Measurements from ENCODE around the gene PPP6R1. TPM values are rescaled to one million over a fixed set of nuclear protein-coding genes. Genes with fewer than 3 reads are reported as not detected.

Gene PPP6R1
- total RNA-seq, 1 donor from 2014 or later = 73.0 TPM

GRCh38 chr19:55241143-55241934 is 17.5 kb downstream of the PPP6R1 start:
- no peak overlapping the region for H3K27ac Mint-ChIP-seq

GRCh38 chr19:55240713-55241020 is 18.1 kb downstream of the PPP6R1 start:
- no peak for TF ChIP-seq CTCF (IDR thresholded peaks at IDR 0.05; ENCODE audit: unreplicated experiment)
- Mint-ChIP-seq H3K4me3 (no peak overlapping the region), H3K36me3 (peaks cover 34% of the 10 kb centered on the region), H3K27me3 (ENCODE audit: low read depth) (no peaks in the 10 kb centered on the region), H3K9me3 (no peaks in the 10 kb centered on the region), H3K27ac (no peak overlapping the region), H3K4me1 (no peaks in the 10 kb centered on the region)
- DNase-seq (ENCODE audit: low spot score in 2 of 2, unreplicated experiment in 2 of 2) = no peak

More at GRCh38 chr19:55241143-55241934, 17.5 kb downstream of the PPP6R1 start:
- H3K4me3 Mint-ChIP-seq = no peak overlapping the region
- H3K27me3 Mint-ChIP-seq (ENCODE audit: low read depth) = no peaks in the 10 kb centered on the region
- H3K36me3 Mint-ChIP-seq = peaks cover 30% of the 10 kb centered on the region
- H3K4me1 Mint-ChIP-seq = no peaks in the 10 kb centered on the region
- no peaks in the 10 kb centered on the region for H3K9me3 Mint-ChIP-seq
- no peak for TF ChIP-seq CTCF (IDR thresholded peaks at IDR 0.05; ENCODE audit: unreplicated experiment)
- DNase-seq (ENCODE audit: low spot score in 2 of 2, unreplicated experiment in 2 of 2) = no peak

GRCh38 chr19:55239004-55239403 is 19.8 kb downstream of the PPP6R1 start:
- no peak for DNase-seq (ENCODE audit: low spot score in 2 of 2, unreplicated experiment in 2 of 2)
- no peaks in the 10 kb centered on the region for H3K27me3 Mint-ChIP-seq (ENCODE audit: low read depth)
- no peak for TF ChIP-seq CTCF (IDR thresholded peaks at IDR 0.05; ENCODE audit: unreplicated experiment)
- peaks cover 46% of the 10 kb centered on the region for H3K36me3 Mint-ChIP-seq
- H3K4me1 Mint-ChIP-seq = no peaks in the 10 kb centered on the region
- no peak overlapping the region for H3K4me3 Mint-ChIP-seq
- H3K27ac Mint-ChIP-seq = no peak overlapping the region
- H3K9me3 Mint-ChIP-seq = no peaks in the 10 kb centered on the region

GRCh38 chr19:55238030-55238429 is 20.8 kb downstream of the PPP6R1 start:
- DNase-seq (ENCODE audit: low spot score in 2 of 2, unreplicated experiment in 2 of 2) = no peak

GRCh38 chr19:55232986-55233385 is 25.8 kb downstream of the PPP6R1 start:
- Mint-ChIP-seq H3K27ac (no peak overlapping the region), H3K4me3 (no peak overlapping the region), H3K4me1 (peaks cover 1% of the 10 kb centered on the region), H3K9me3 (no peaks in the 10 kb centered on the region), H3K27me3 (ENCODE audit: low read depth) (no peaks in the 10 kb centered on the region), H3K36me3 (peaks cover 32% of the 10 kb centered on the region)
- no peak for DNase-seq (ENCODE audit: low spot score in 2 of 2, unreplicated experiment in 2 of 2)
- no peak for TF ChIP-seq CTCF (IDR thresholded peaks at IDR 0.05; ENCODE audit: unreplicated experiment)

More at GRCh38 chr19:55238030-55238429, 20.8 kb downstream of the PPP6R1 start:
- Mint-ChIP-seq H3K4me1 (no peaks in the 10 kb centered on the region), H3K27me3 (ENCODE audit: low read depth) (no peaks in the 10 kb centered on the region), H3K27ac (no peak overlapping the region), H3K9me3 (no peaks in the 10 kb centered on the region), H3K4me3 (no peak overlapping the region), H3K36me3 (peaks cover 46% of the 10 kb centered on the region)
- no peak for TF ChIP-seq CTCF (IDR thresholded peaks at IDR 0.05; ENCODE audit: unreplicated experiment)

Measured in mesothelial cell of epicardium (in vitro differentiated cells).